ENCODE data around the gene NELL2. TPM values are rescaled to one million over a fixed set of nuclear protein-coding genes. Genes with fewer than 3 reads are reported as not detected.
A peak's percentile ranks its signal among the peaks of the same experiment; 100 is the strongest.

The NELL2 gene
- polyA plus RNA-seq, 1 of the 3 experiments (the other 2 are of a cell fraction): 0.35 TPM

- H3K4me3 ChIP-seq (ENCODE audit: low read depth in 2 of 2, low read length in 1 of 2): no peak overlapping the region
- DNase-seq: no peak
- H3K27me3 ChIP-seq (ENCODE audit: insufficient read depth): no peaks in the 10 kb centered on the region
- TF ChIP-seq GATA2 (CRISPR knock-in tag; IDR thresholded peaks at IDR 0.05) (no peak), FOXM1 (IDR thresholded peaks at IDR 0.05; ENCODE audit: low read depth) (no peak)
- H3K4me2 ChIP-seq: no peak overlapping the region
- H3F3A ChIP-seq (replicated peaks; ENCODE audit: insufficient read depth): no peaks in the 10 kb centered on the region
- ChIA-PET POLR2A (no interaction called here), CTCF (no interaction called here)
- H3K9me2 ChIP-seq: no peaks in the 10 kb centered on the region
- H2AFZ ChIP-seq (ENCODE audit: low read depth): no peak overlapping the region
- no peaks in the 10 kb centered on the region for H3K36me3 ChIP-seq (replicated peaks in 1 of 2; ENCODE audit: control insufficient read depth in 1 of 2, insufficient read depth in 2 of 2, low read length in 1 of 2)
- no peaks in the 10 kb centered on the region for H3K9me3 ChIP-seq
- no peaks in the 10 kb centered on the region for H3K4me1 ChIP-seq (ENCODE audit: control insufficient read depth in 1 of 2, insufficient read depth in 2 of 2, low read depth in 1 of 2, low read length in 1 of 2)
- H3K79me2 ChIP-seq (ENCODE audit: insufficient read depth): no peaks in the 10 kb centered on the region
- no peak overlapping the region for H3K9ac ChIP-seq
- H3K27ac ChIP-seq (ENCODE audit: low read depth in 2 of 2, low read length in 1 of 2): no peak overlapping the region
- WGBS (ENCODE audit: low lambda C conversion rate): 54% methylated on average over 5 of the region's 5 CpGs
- H4K20me1 ChIP-seq (ENCODE audit: insufficient read depth): no peaks in the 10 kb centered on the region
These were observed 311.0 kb downstream of the NELL2 start for GRCh38 chr12:44565163-44565562.

GRCh38 chr12:44563486-44563885, 312.6 kb downstream of the NELL2 start:
- peak; percentile 15 for DNase-seq
- Histone ChIP-seq H3K79me2 (ENCODE audit: insufficient read depth) (no peaks in the 10 kb centered on the region), H3K4me3 (ENCODE audit: low read depth in 2 of 2, low read length in 1 of 2) (no peak overlapping the region), H3K9me3 (no peaks in the 10 kb centered on the region), H3K27me3 (ENCODE audit: insufficient read depth) (no peaks in the 10 kb centered on the region), H3K27ac (ENCODE audit: low read depth in 2 of 2, low read length in 1 of 2) (no peak overlapping the region), H3F3A (replicated peaks; ENCODE audit: insufficient read depth) (no peaks in the 10 kb centered on the region), H3K36me3 (replicated peaks in 1 of 2; ENCODE audit: control insufficient read depth in 1 of 2, insufficient read depth in 2 of 2, low read length in 1 of 2) (no peaks in the 10 kb centered on the region), H3K9me2 (no peaks in the 10 kb centered on the region), H3K4me2 (no peak overlapping the region), H4K20me1 (ENCODE audit: insufficient read depth) (no peaks in the 10 kb centered on the region), H3K9ac (no peak overlapping the region), H3K4me1 (ENCODE audit: control insufficient read depth in 1 of 2, insufficient read depth in 2 of 2, low read depth in 1 of 2, low read length in 1 of 2) (no peaks in the 10 kb centered on the region), H2AFZ (ENCODE audit: low read depth) (no peak overlapping the region)
- 26% methylated on average over 4 of the region's 4 CpGs for WGBS (ENCODE audit: low lambda C conversion rate)
- ChIA-PET POLR2A (no interaction called here), CTCF (interaction anchor here (0.6 kb wide), 1 partner anchor 548 kb away, joined by 3 read pairs; no protein-coding TSS in a partner anchor)
- TF ChIP-seq EP300 (IDR thresholded peaks at IDR 0.05; ENCODE audit: borderline replicate concordance in 1 of 2, low read depth in 1 of 2, low read length in 1 of 2): 0 out of 4 replicates have a peak, but pooled peaks of 1 of the 2 experiments have one; percentile 27
- no peak for TF ChIP-seq EZH2phosphoT487 (IDR thresholded peaks at IDR 0.05; ENCODE audit: borderline replicate concordance, low read depth)
- no peak for TF ChIP-seq SMC3 (IDR thresholded peaks at IDR 0.05; ENCODE audit: low read depth, low read length)
- no peak for TF ChIP-seq SIN3A (IDR thresholded peaks at IDR 0.05; ENCODE audit: borderline replicate concordance, low read depth, low read length)
- no peak for TF ChIP-seq FOXM1 (IDR thresholded peaks at IDR 0.05; ENCODE audit: low read depth)

GRCh38 chr12:44558340-44559100, 317.6 kb downstream of the NELL2 start:
- Histone ChIP-seq H3K79me2 (ENCODE audit: insufficient read depth) (no peaks in the 10 kb centered on the region), H4K20me1 (ENCODE audit: insufficient read depth) (no peaks in the 10 kb centered on the region), H3K9ac (no peak overlapping the region), H3F3A (replicated peaks; ENCODE audit: insufficient read depth) (no peaks in the 10 kb centered on the region), H2AFZ (ENCODE audit: low read depth) (no peak overlapping the region), H3K27ac (ENCODE audit: low read depth in 2 of 2, low read length in 1 of 2) (no peak overlapping the region), H3K9me3 (no peaks in the 10 kb centered on the region), H3K4me1 (ENCODE audit: control insufficient read depth in 1 of 2, insufficient read depth in 2 of 2, low read depth in 1 of 2, low read length in 1 of 2) (peaks cover 0 to 2% of the 10 kb centered on the region in 2 experiments; a peak in 1 of 4 replicates), H3K9me2 (no peaks in the 10 kb centered on the region), H3K4me3 (ENCODE audit: low read depth in 2 of 2, low read length in 1 of 2) (no peak overlapping the region), H3K36me3 (replicated peaks in 1 of 2; ENCODE audit: control insufficient read depth in 1 of 2, insufficient read depth in 2 of 2, low read length in 1 of 2) (no peaks in the 10 kb centered on the region), H3K27me3 (ENCODE audit: insufficient read depth) (no peaks in the 10 kb centered on the region), H3K4me2 (no peak overlapping the region)
- ChIA-PET CTCF (interaction anchor here (0.9 kb wide), 1 partner anchor 53 kb away, joined by 3 read pairs; no protein-coding TSS in a partner anchor), POLR2A (no interaction called here)
- TF ChIP-seq GABPA (IDR thresholded peaks at IDR 0.05; ENCODE audit: low read depth) (no peak), RFX5 (IDR thresholded peaks at IDR 0.05; ENCODE audit: low read length) (no peak), NFIC (IDR thresholded peaks at IDR 0.05; ENCODE audit: borderline replicate concordance) (no peak), TCF12 (IDR thresholded peaks at IDR 0.05) (no peak), YY1 (IDR thresholded peaks at IDR 0.05; ENCODE audit: low read depth) (no peak)
- TF ChIP-seq, protein P1, sequence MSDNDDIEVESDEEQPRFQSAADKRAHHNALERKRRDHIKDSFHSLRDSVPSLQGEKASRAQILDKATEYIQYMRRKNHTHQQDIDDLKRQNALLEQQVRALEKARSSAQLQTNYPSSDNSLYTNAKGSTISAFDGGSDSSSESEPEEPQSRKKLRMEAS (IDR thresholded peaks at IDR 0.05; ENCODE audit: low read depth): no peak
- WGBS (ENCODE audit: low lambda C conversion rate): 51% methylated on average over 7 of the region's 14 CpGs
- DNase-seq: no peak

Data from SK-N-SH (cell line).